B cell (primary cell): ENCODE results near the gene HECTD1.

Source experiments
- CTCF ChIP-seq: fragments of 200-600 bp; IDR thresholded peaks from one replicate; pipeline ENCODE4 v1.8.0; 2022; ENCODE audit warnings: antibody characterized with exemption, mild to moderate bottlenecking
- EZH2 ChIP-seq: IDR thresholded peaks from 2 replicates; pipeline ENCODE4 v1.6.1; 2012; ENCODE audit warnings: borderline replicate concordance, low read depth, mild to moderate bottlenecking, moderate library complexity, low read length; ENCODE audit not compliant: insufficient read depth, poor library complexity, severe bottlenecking

- no peak for TF ChIP-seq CTCF
- no peak for TF ChIP-seq EZH2
These were observed 35.5 kb downstream of the HECTD1 start for GRCh38 chr14:31172084-31172483.
